K562 (cell line): ENCODE data around the gene CAPS. TPM values are rescaled to one million over a fixed set of nuclear protein-coding genes. Genes with fewer than 3 reads are reported as not detected.

Source experiments
- CEBPB ChIP-seq: fragments of 450-650 bp; IDR thresholded peaks from 2 replicates; pipeline ENCODE4 v1.6.1; 2016; ENCODE audit warnings: missing genetic modification characterization, missing compliant biosample characterization
- CXXC5 ChIP-seq: fragments of 250-450 bp; sonication (Bioruptor Pico); IDR thresholded peaks from 2 replicates; pipeline ENCODE4 v1.8.0; 2022; ENCODE audit warnings: inconsistent platforms, mild to moderate bottlenecking, moderate library complexity
- ETS1 ChIP-seq: conservative IDR thresholded peaks from 2 replicates; pipeline ENCODE4 v1.6.1; 2011; ENCODE audit warnings: low read depth, mild to moderate bottlenecking, low read length; ENCODE audit not compliant: control insufficient read depth
- ETV5 ChIP-seq: sonication (generic); formaldehyde crosslinking; IDR thresholded peaks from 2 replicates; pipeline ENCODE4 v1.4.0; 2020; ENCODE audit warnings: low read depth, mild to moderate bottlenecking, missing genetic modification reagents
- EWSR1 ChIP-seq: fragments of 450-650 bp; IDR thresholded peaks from 2 replicates; pipeline ENCODE4 v1.6.1; 2018; ENCODE audit warnings: borderline replicate concordance, mild to moderate bottlenecking, low read depth, moderate library complexity; ENCODE audit not compliant: partially characterized antibody
- FOXK2 ChIP-seq, 2 experiments: fragments of 450-650 bp; IDR thresholded peaks in 1 of 2; conservative IDR thresholded peaks in 1 of 2; 2 replicates each; pipeline ENCODE4 v1.6.1; 2016; ENCODE audit warnings: low read depth in 2 of 2, mild to moderate bottlenecking in 1 of 2
- FOXP1 ChIP-seq: sonication (generic); formaldehyde crosslinking; IDR thresholded peaks from 2 replicates; pipeline ENCODE4 v1.8.0; 2022; ENCODE audit warnings: mild to moderate bottlenecking, missing genetic modification reagents
- GABPB1 ChIP-seq: sonication (generic); formaldehyde crosslinking; IDR thresholded peaks from 2 replicates; pipeline ENCODE4 v1.8.0; 2022; ENCODE audit warnings: mild to moderate bottlenecking, missing genetic modification reagents
- GTF2F1 ChIP-seq: IDR thresholded peaks from 2 replicates; pipeline ENCODE4 v1.6.1; 2011; ENCODE audit warnings: low read depth, low read length, improper control_type of control experiment
- HDAC1 ChIP-seq, 2 experiments: fragments of 450-650 bp; IDR thresholded peaks; 2 replicates each; pipeline ENCODE4 v1.6.1; 2016 to 2017; ENCODE audit warnings: inconsistent platforms in 1 of 2, mild to moderate bottlenecking in 1 of 2, moderate library complexity in 1 of 2
- HIVEP1 ChIP-seq: fragments of 250-450 bp; sonication (Bioruptor Pico); IDR thresholded peaks from 2 replicates; pipeline ENCODE4 v1.4.0; 2020; ENCODE audit warnings: mild to moderate bottlenecking
- L3MBTL2 ChIP-seq: fragments of 450-650 bp; IDR thresholded peaks from 2 replicates; pipeline ENCODE4 v1.6.1; 2016; ENCODE audit warnings: mild to moderate bottlenecking, moderate library complexity
- MCM3 ChIP-seq: fragments of 450-650 bp; IDR thresholded peaks from 2 replicates; pipeline ENCODE4 v1.6.1; 2016
- MEIS2 ChIP-seq: fragments of 450-650 bp; IDR thresholded peaks from 2 replicates; pipeline ENCODE4 v1.6.1; 2014; ENCODE audit warnings: mild to moderate bottlenecking; ENCODE audit not compliant: partially characterized antibody
- PKNOX1 ChIP-seq: fragments of 450-650 bp; IDR thresholded peaks from 2 replicates; pipeline ENCODE4 v1.6.1; 2016
- PPARD ChIP-seq: fragments of 250-450 bp; sonication (Bioruptor Pico); IDR thresholded peaks from 2 replicates; pipeline ENCODE4 v1.8.0; 2022; ENCODE audit warnings: inconsistent platforms, mild to moderate bottlenecking, moderate library complexity
- RBM14 ChIP-seq: fragments of 200-400 bp; formaldehyde crosslinking; IDR thresholded peaks from 2 replicates; pipeline ENCODE4 v1.6.1; 2018; ENCODE audit warnings: low read depth, mild to moderate bottlenecking, low read length, moderate library complexity, borderline replicate concordance; ENCODE audit not compliant: insufficient read depth
- RBM22 ChIP-seq: fragments of 200-400 bp; formaldehyde crosslinking; IDR thresholded peaks from 2 replicates; pipeline ENCODE4 v1.6.1; 2018; ENCODE audit warnings: low read length, low read depth; ENCODE audit not compliant: poor library complexity, severe bottlenecking
- SAFB2 ChIP-seq: fragments of 200-400 bp; formaldehyde crosslinking; IDR thresholded peaks from 2 replicates; pipeline ENCODE4 v1.6.1; 2018; ENCODE audit warnings: borderline replicate concordance, low read length, low read depth, moderate library complexity; ENCODE audit not compliant: severe bottlenecking
- SIN3A ChIP-seq, 2 experiments: fragments of 150-350 bp in 1 of 2; IDR thresholded peaks; 2 replicates each; pipeline ENCODE4 v1.6.1; 2011 to 2016; ENCODE audit warnings: borderline replicate concordance in 2 of 2, low read depth in 2 of 2, low read length in 2 of 2, mild to moderate bottlenecking in 2 of 2, moderate library complexity in 2 of 2; ENCODE audit not compliant: control insufficient read depth in 1 of 2
- TAF1 ChIP-seq: IDR thresholded peaks from 2 replicates; pipeline ENCODE4 v1.6.1; 2011; ENCODE audit warnings: mild to moderate bottlenecking, low read length, moderate library complexity; ENCODE audit not compliant: insufficient read depth, control insufficient read depth, severe bottlenecking; ENCODE audit errors: extremely low read depth
- ZBTB1 ChIP-seq: sonication (generic); formaldehyde crosslinking; IDR thresholded peaks from 2 replicates; pipeline ENCODE4 v1.8.1; 2023; ENCODE audit warnings: missing genetic modification reagents, low read depth, mild to moderate bottlenecking, borderline replicate concordance
- ZNF174 ChIP-seq: fragments of 250-450 bp; sonication (Bioruptor Pico); IDR thresholded peaks from 2 replicates; pipeline ENCODE4 v1.4.0; 2020; ENCODE audit warnings: mild to moderate bottlenecking
- ZNF324 ChIP-seq: fragments of 250-450 bp; sonication (Bioruptor Pico); IDR thresholded peaks from 2 replicates; pipeline ENCODE4 v1.4.0; 2020; ENCODE audit warnings: mild to moderate bottlenecking
- polyA plus RNA-seq, 8 experiments: library from polyadenylated mRNA; depleted of rRNA in 4 of 8; stranded (reverse) in 5 of 8; unstranded in 3 of 8; fragments of >200 nt; fragmentation: Nextera tagmentation in 2 of 8; fragmentation: Illumina TruSeq in 1 of 8; extraction: Ambion mirVana in 2 of 8; extraction: Trizol in 1 of 8; gene quantifications; 2 replicates each; pipeline versions ENCODE4 v1.2.1 to v1.2.3, GENCODE V29; 2011 to 2014; ENCODE audit warnings: inconsistent platforms in 1 of 8, missing spikeins in 1 of 8
- total RNA-seq, 7 experiments: library from RNA; depleted of rRNA in 6 of 7; stranded (reverse); fragments of >200 nt in 6 of 7; fragmentation: Illumina TruSeq in 2 of 7; extraction: Trizol in 2 of 7; gene quantifications; 2 replicates each; pipeline versions ENCODE4 v1.2.1 to v1.2.3, GENCODE V29; 2011 to 2021; ENCODE audit warnings: low replicate concordance in 1 of 7
- TF ChIP-seq, protein P1 (sequence below): fragments of 450-650 bp; formaldehyde crosslinking; IDR thresholded peaks from 2 replicates; pipeline ENCODE4 v1.4.0; 2022; ENCODE audit warnings: missing genetic modification characterization

Gene CAPS
- total and polyA plus RNA-seq, 9 of the 15 experiments (the other 6 are each of a cell fraction or from before 2014, with no cell fraction given): 0.15 to 4.0 (median 0.91) TPM

DNA sequence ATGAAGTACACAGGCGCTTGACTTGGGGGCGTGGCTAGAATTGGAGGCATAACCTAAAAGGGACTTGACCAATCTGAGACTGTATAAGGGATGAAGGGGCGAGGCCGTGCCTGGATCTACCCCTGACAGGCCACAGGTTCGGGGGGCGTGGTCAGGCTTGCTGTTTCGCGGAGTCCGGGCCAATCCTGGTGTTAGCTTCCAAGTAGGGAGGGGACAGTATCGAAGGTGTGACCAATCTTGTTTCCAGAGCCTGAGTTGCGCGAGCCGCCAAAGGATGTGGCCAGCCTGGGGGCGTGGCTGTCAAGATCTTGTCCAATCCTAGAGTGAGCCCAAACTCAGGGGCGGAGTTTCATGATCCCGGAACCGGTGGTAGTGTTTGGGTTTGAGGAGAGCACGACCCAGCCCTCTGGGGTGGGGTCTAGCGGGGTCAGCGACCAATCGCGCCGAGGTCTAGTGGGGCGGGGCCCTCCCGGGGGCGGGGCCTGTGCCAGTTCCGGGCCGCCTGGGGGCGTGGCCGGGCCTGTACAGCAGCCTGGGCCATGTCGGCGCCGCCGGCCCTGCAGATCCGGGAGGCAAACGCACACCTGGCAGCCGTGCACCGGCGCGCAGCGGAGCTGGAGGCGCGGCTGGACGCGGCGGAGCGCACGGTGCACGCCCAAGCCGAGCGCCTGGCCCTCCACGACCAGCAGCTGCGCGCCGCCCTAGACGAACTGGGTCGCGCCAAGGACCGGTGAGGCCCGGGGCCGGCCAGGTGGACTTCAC lies 9.5 kb upstream of the CAPS start, which contains the start of gene VMAC (continued):
- TF ChIP-seq RBM14 (no peak), EWSR1 (no peak), GTF2F1 (no peak), RBM22 (no peak), FOXK2 (conservative IDR thresholded peaks at IDR 0.05 in 1 of 2, IDR thresholded peaks at IDR 0.05 in 1 of 2; ENCODE audit: low read depth in 2 of 2) (peak in 1 of 2 experiments; percentile 24; a peak in 1 of 4 replicates), TAF1 (peak; percentile 39), CXXC5 (CRISPR knock-in tag) (peak; percentile 31; the same call in 1 of the 2 replicates), L3MBTL2 (no peak), GABPB1 (CRISPR knock-in tag) (no peak; the same call in 1 of the 2 replicates), CEBPB (tag) (no peak), FOXP1 (CRISPR knock-in tag) (no peak), ETV5 (CRISPR knock-in tag) (0 out of 2 replicates have a peak, but pooled peaks have one; percentile 34), HDAC1 (IDR thresholded peaks at IDR 0.05) (peak in 1 of 2 experiments; percentile 50; a peak in 1 of 4 replicates), SIN3A (IDR thresholded peaks at IDR 0.05; ENCODE audit: borderline replicate concordance in 2 of 2, control insufficient read depth in 1 of 2, low read depth in 2 of 2, low read length in 2 of 2) (peak; percentile 89 to 93; a peak in 3 of 4 replicates), SAFB2 (no peak), ZBTB1 (CRISPR knock-in tag) (0 out of 2 replicates have a peak, but pooled peaks have one; percentile 52), ZNF174 (no peak), ETS1 (peak; percentile 73; the same call in 1 of the 2 replicates), PPARD (CRISPR knock-in tag) (no peak), HIVEP1 (CRISPR knock-in tag) (0 out of 2 replicates have a peak, but pooled peaks have one; percentile 32), MCM3 (no peak), PKNOX1 (peak; percentile 94), MEIS2 (peak; percentile 87), ZNF324 (no peak)
- TF ChIP-seq, protein P1, sequence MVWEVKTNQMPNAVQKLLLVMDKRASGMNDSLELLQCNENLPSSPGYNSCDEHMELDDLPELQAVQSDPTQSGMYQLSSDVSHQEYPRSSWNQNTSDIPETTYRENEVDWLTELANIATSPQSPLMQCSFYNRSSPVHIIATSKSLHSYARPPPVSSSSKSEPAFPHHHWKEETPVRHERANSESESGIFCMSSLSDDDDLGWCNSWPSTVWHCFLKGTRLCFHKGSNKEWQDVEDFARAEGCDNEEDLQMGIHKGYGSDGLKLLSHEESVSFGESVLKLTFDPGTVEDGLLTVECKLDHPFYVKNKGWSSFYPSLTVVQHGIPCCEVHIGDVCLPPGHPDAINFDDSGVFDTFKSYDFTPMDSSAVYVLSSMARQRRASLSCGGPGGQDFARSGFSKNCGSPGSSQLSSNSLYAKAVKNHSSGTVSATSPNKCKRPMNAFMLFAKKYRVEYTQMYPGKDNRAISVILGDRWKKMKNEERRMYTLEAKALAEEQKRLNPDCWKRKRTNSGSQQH (CRISPR knock-in tag): no peak
